Globus pallidus (tissue), 1 donor: ENCODE data around the gene RASAL1.
A peak's percentile ranks its signal among the peaks of the same experiment; 100 is the strongest.
"Not testable (repeated sequence)": the region's sequence is repeated elsewhere in the genome, so short reads cannot be mapped to it uniquely, and the experiment has no call there.

Experiments used
- DNase-seq: peaks from one replicate; pipeline ENCODE4 v3.0.0-alpha.2; 2015; ENCODE audit warnings: low spot score

Gene RASAL1

GRCh38 chr12:113142173-113142885 lies 6.8 kb upstream of the RASAL1 start:
- peak; percentile 97 for DNase-seq

DNA sequence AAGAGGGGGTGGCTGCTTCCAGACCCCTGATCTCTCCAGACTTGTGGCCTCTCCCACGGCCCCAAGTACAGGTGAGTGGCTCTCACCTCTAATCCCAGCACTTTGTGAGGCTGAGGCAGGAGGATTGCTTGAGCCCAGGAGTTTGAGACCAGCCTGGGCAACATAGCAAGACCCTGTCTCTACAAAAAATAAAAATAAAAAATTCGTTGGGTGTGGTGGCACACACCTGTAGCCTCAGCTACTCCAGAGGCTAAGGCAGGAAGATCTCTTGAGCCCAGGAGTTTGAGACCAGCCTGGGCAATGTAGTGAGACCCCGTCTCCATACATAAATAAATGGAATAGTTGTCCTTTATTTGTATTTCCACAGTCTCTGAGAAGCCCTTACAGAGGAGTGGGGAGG lies 6.2 kb upstream of the RASAL1 start:
- DNase-seq: not testable (repeated sequence)

DNA sequence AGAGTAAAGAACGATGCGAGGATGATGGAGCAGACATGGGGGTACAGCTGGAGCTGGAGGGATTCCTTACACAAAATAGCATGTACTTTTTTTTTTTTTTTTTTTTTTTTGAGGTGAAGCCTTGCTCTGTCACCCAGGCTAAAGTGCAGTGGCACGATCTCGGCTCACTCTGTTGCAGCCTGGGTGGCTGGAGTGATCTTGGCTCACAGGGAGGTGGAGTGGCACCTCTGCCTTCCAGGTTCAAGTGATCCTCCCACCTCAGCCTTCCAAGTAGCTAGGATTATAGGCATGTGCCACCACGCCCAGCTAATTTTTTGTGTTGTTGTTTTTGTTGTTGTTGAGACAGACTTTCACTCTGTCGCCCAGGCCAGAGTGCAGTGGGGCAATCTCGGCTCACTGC lies 5.1 kb upstream of the RASAL1 start:
- DNase-seq: no peak

GRCh38 chr12:113138826-113139225 lies 3.3 kb upstream of the RASAL1 start:
- no peak for DNase-seq

DNA sequence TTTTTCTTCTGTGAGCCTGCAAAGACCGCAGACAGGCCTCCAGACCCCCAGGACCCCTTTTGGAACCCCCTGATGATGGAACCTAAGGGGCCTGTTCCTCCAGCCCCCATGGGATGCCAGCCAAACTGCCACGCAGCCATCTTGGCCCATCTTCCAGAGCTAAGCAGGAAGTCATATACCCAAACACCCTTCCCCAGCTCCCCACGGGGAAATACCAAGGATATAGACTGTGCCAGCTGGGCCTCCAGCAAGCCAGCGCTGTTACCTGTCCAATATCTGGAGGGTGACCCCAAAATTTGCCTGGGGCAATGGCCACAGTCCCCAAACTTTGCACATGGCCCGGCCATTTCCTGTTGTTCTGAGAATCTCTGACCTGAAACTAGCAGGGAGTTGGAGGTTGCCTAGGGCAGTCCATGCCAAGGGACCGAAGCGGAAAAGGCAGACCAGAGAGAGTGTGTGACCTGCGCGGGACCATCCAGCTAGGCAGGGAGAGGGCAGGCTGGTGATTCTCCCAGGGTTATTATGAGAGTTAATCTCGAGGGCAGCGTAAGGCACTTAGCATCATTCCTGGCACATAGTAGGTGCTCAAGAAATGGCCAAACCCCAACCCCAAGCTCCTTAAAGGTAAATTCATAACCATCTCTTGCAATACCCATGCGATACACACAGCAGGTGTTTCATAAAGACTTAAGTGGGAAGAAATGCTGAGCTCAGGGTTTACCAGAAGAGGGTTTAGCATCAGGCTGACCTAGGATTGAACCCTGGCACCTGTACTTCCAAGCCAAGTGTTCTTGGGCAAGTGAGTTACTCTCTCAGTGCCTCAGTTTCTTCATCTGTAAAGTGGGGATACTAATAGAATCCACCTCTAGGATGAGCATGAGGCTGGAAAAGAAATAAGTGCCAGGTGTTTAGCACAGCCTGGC lies 2.6 kb upstream of the RASAL1 start:
- DNase-seq: no peak

GRCh38 chr12:113136990-113137511 lies 1.5 kb upstream of the RASAL1 start:
- DNase-seq: no peak

GRCh38 chr12:113136128-113136989 lies 798 bp upstream of the RASAL1 start:
- DNase-seq: peak; percentile 90

- DNase-seq: no peak
These were observed 1.0 kb downstream of the RASAL1 start for GRCh38 chr12:113134521-113134951.

GRCh38 chr12:113134071-113134470 lies 1.5 kb downstream of the RASAL1 start:
- DNase-seq: no peak

- no peak for DNase-seq
These were observed 1.9 kb downstream of the RASAL1 start for GRCh38 chr12:113133666-113134065.

- DNase-seq: no peak
These were observed 2.5 kb downstream of the RASAL1 start for GRCh38 chr12:113133036-113133435.

DNA sequence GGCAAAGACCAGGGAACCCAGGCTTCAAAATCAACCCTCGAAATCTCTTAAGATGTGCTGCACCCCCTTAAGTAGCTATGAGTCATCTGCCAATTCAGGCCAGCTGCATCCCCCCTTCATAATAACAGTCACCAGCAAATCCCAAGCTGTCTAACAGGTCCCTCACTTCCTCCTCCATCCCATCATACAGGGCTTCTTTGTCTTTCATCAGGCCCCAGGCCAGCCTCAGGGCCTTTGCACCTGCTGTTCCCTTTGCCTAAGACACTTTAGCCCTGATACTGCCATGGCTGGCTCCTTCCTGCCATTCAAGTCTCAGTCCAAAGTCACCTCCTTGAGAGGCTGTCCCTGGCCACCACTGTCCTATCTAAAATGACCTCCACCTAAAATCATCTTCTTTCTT lies 4.0 kb downstream of the RASAL1 start:
- DNase-seq: no peak

GRCh38 chr12:113130457-113131135 lies 5.0 kb downstream of the RASAL1 start:
- DNase-seq: peak; percentile 67

DNA sequence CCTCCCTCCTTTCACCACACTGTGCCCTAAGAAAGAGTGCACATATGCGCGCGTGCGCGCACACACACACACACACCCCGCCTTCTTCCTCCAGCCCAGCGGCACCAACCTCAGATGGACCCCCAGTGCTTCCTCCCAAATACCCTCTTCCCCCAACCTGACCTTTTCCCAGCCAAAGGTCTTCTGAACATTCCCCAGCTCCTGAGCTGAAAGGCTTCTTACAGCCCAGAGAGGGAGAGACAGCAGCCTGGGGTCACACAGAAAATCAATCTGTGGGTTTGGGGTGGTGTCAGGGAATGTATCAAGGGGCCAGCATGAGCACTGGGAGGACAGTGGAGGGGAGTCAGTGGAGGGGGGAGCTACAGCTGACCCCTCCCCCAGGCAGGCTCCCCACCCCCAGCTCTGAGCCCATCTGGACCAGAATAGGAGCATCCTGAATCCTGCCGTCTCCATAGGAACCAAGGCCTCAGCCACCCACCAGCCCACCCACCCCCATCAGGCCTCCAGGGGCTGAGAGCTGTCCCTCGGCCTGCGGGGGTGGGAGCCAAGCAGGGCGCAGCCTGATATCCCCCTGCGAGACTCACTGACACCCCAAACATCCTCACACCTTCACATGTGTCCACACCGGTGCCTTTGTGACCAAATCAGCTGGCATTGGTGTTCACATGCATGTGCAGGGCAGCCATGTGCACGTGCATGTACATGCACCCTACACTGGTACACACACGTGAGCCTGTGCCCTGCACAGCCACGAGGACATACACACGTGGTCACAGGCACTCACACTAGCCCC lies 5.7 kb downstream of the RASAL1 start:
- DNase-seq: no peak

GRCh38 chr12:113128802-113129663 lies 6.5 kb downstream of the RASAL1 start:
- no peak for DNase-seq

- DNase-seq: no peak
These were observed 7.8 kb downstream of the RASAL1 start for GRCh38 chr12:113127791-113128199.

DNA sequence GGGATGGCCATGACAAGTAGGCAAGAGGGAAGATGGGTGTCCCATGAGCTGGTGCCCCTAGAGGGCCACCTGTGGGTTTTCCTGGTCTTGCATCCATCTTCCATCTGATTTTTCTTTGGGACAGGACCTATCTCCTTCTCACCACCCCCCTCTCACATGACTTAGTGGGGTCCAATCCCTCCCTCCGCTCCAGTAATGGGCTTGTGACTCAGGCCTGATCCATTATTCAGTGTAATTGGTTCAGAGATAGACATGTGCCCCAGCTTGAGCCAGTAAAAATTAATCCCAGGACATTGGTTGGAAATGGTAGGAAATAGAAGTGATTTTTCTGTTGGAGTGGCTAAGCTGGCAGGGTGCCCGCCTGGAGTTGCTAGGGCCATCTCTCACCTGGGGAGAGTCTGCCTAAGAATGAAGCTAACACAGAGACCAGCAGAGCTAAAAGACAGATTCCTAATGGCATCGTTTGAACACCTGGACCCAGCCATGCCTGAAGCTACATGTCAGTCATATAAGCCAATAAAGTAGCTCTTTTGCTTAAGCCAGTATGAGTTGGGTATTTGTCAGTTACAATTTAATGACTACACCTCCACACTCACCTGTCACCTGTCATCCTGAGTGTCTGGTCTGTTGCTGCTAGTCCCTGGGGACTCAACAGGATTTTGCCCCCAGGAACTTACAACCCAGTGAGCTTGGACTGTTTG lies 14.7 kb downstream of the RASAL1 start:
- no peak for DNase-seq

DNA sequence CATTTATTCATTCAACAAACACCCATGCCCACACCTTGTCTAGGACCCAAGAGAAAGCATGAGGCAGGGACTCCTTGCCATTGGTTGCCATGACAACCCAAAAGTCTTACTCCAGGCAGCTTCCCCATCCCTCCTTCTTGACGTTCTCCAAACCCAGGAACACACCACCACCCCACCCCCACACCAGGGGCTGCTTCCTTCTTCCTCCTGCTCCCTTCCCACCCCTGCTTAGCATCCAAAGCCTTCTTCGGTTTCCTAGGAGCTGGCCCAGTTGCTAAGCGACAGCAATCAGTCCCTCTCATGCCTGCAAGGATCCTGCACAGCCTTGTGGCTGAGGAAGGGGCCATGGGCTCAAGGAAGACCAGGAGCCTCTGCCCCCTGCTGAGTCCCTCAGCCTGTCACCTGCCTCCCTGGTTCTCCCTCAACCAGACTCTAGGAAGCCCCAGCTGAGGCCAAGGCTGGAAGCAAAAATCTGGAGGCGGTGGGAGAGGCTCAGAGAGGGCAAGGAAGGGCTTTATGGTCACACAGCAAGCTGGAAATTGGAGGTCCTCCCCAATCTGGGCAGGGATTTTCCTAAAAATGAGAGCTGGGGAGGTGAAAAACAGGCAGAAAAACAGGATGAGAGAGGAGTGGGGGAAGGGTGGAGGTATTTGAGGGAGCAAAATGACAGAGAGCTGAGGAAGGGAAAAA lies 15.4 kb downstream of the RASAL1 start:
- DNase-seq: no peak
